ENCODE data around the gene LRRC52. TPM values are rescaled to one million over a fixed set of nuclear protein-coding genes. Genes with fewer than 3 reads are reported as not detected.

LRRC52 gene
- total RNA-seq, 4 donors from 2014 or later: not detected

GRCh38 chr1:165508291-165508690 is 35.5 kb upstream of the LRRC52 start:
- WGBS, 2 donors (ENCODE audit: low coverage in 1 of 2): 83 to 85% methylated on average over 1 to 3 of the region's 3 CpGs
- no peak overlapping the region for H3K27ac ChIP-seq

GRCh38 chr1:165512816-165513215 is 31.0 kb upstream of the LRRC52 start:
- DNase-seq: no peak
- no peaks in the 10 kb centered on the region for H3K27me3 ChIP-seq
- H3K27ac ChIP-seq: no peak overlapping the region
- no peaks in the 10 kb centered on the region for H3K36me3 ChIP-seq
- H3K9me3 ChIP-seq: no peaks in the 10 kb centered on the region
- H3K4me3 ChIP-seq: no peak overlapping the region
- intact Hi-C loops (cut with DNase I; ENCODE audit: low total_unique reads): no loop called here
- in situ Hi-C loops (cut with MboI; ENCODE audit: low pct_ligation_motif_present in 1 of 4, low pct_unique_long_range_greater_than_20kb in 1 of 4, low sequenced_read_pairs in 3 of 4): no loop called here
- H3K4me1 ChIP-seq: no peaks in the 10 kb centered on the region
- TF ChIP-seq POLR2AphosphoS5 (IDR thresholded peaks at IDR 0.05): no peak
- TF ChIP-seq POLR2A (IDR thresholded peaks at IDR 0.05): no peak
- TF ChIP-seq CTCF (IDR thresholded peaks at IDR 0.05): no peak
- TF ChIP-seq EP300 (IDR thresholded peaks at IDR 0.05; ENCODE audit: low read depth): no peak
- WGBS, 2 donors (ENCODE audit: low coverage in 1 of 2): 52 to 66% methylated on average over 4 to 6 of the region's 6 CpGs

More at GRCh38 chr1:165508291-165508690, 35.5 kb upstream of the LRRC52 start:
- TF ChIP-seq POLR2A (IDR thresholded peaks at IDR 0.05) (no peak), POLR2AphosphoS5 (IDR thresholded peaks at IDR 0.05) (no peak), EP300 (IDR thresholded peaks at IDR 0.05; ENCODE audit: low read depth) (no peak), CTCF (IDR thresholded peaks at IDR 0.05) (no peak)
- Histone ChIP-seq H3K27me3 (no peaks in the 10 kb centered on the region), H3K9me3 (no peaks in the 10 kb centered on the region), H3K4me1 (no peaks in the 10 kb centered on the region), H3K4me3 (no peak overlapping the region), H3K36me3 (no peaks in the 10 kb centered on the region)
- no peak for DNase-seq
- intact Hi-C loops (cut with DNase I; ENCODE audit: low total_unique reads) (no loop called here), in situ Hi-C loops (cut with MboI; ENCODE audit: low pct_ligation_motif_present in 1 of 4, low pct_unique_long_range_greater_than_20kb in 1 of 4, low sequenced_read_pairs in 3 of 4) (no loop called here)

- Histone ChIP-seq H3K27ac (no peak overlapping the region), H3K27me3 (no peaks in the 10 kb centered on the region), H3K4me3 (no peak overlapping the region), H3K36me3 (no peaks in the 10 kb centered on the region), H3K9me3 (peaks cover 0 to 3% of the 10 kb centered on the region in 2 donors), H3K4me1 (no peaks in the 10 kb centered on the region)
- 86% methylated on average over 2 of the region's 2 CpGs; no CpG with 5 or more reads in 1 of the 2 donors for WGBS, 2 donors (ENCODE audit: low coverage in 1 of 2)
- DNase-seq: no peak
- in situ Hi-C loops (cut with MboI; ENCODE audit: low pct_ligation_motif_present in 1 of 4, low pct_unique_long_range_greater_than_20kb in 1 of 4, low sequenced_read_pairs in 3 of 4): no loop called here
- intact Hi-C loops (cut with DNase I; ENCODE audit: low total_unique reads): no loop called here
- TF ChIP-seq POLR2A (IDR thresholded peaks at IDR 0.05) (no peak), POLR2AphosphoS5 (IDR thresholded peaks at IDR 0.05) (no peak), CTCF (IDR thresholded peaks at IDR 0.05) (no peak), EP300 (IDR thresholded peaks at IDR 0.05; ENCODE audit: low read depth) (no peak)
Observed at GRCh38 chr1:165516469-165516868, 27.3 kb upstream of the LRRC52 start.

GRCh38 chr1:165520646-165521045 is 23.2 kb upstream of the LRRC52 start:
- H3K27me3 ChIP-seq: peaks cover 6% of the 10 kb centered on the region
- no peak overlapping the region for H3K27ac ChIP-seq
- intact Hi-C loops (cut with DNase I; ENCODE audit: low total_unique reads) (no loop called here), in situ Hi-C loops (cut with MboI; ENCODE audit: low pct_ligation_motif_present in 1 of 4, low pct_unique_long_range_greater_than_20kb in 1 of 4, low sequenced_read_pairs in 3 of 4) (no loop called here)
- no peak for DNase-seq
- no peak overlapping the region for H3K4me3 ChIP-seq
- WGBS, 2 donors (ENCODE audit: low coverage in 1 of 2): 87 to 100% methylated on average over 2 to 4 of the region's 4 CpGs
- no peak for TF ChIP-seq POLR2A (IDR thresholded peaks at IDR 0.05)
- no peak for TF ChIP-seq POLR2AphosphoS5 (IDR thresholded peaks at IDR 0.05)
- TF ChIP-seq CTCF (IDR thresholded peaks at IDR 0.05): no peak
- TF ChIP-seq EP300 (IDR thresholded peaks at IDR 0.05; ENCODE audit: low read depth): no peak
- H3K36me3 ChIP-seq: no peaks in the 10 kb centered on the region
- peaks cover 0 to 10% of the 10 kb centered on the region in 2 donors for H3K9me3 ChIP-seq
- no peaks in the 10 kb centered on the region for H3K4me1 ChIP-seq

Data from transverse colon (tissue), 4 donors.